NCI-H82 treated with DMSO at 0.1 percent for 48 hours (cell line): ENCODE results near the gene NECTIN1.

ENCODE experiments used
- DNase-seq: peaks from one replicate; lab custom pipeline; 2025; ENCODE audit not compliant: unreplicated experiment; lab: John Stamatoyannopoulos, UW

The NECTIN1 gene

GRCh38 chr11:119714189-119714588, 14.8 kb downstream of the NECTIN1 start:
- no peak for DNase-seq

- DNase-seq: no peak
These were observed 15.5 kb downstream of the NECTIN1 start for GRCh38 chr11:119713359-119714040.

- DNase-seq: peak; percentile 72
These were observed 16.3 kb downstream of the NECTIN1 start for GRCh38 chr11:119712459-119713358.

GRCh38 chr11:119712006-119712405, 17.0 kb downstream of the NECTIN1 start:
- DNase-seq: no peak

- DNase-seq: no peak
These were observed 17.5 kb downstream of the NECTIN1 start for GRCh38 chr11:119711476-119711875.

GRCh38 chr11:119710417-119710816, 18.6 kb downstream of the NECTIN1 start:
- DNase-seq: no peak

- peak; percentile 92 for DNase-seq
These were observed 19.2 kb downstream of the NECTIN1 start for GRCh38 chr11:119709638-119710346.

GRCh38 chr11:119709171-119709570, 19.8 kb downstream of the NECTIN1 start:
- DNase-seq: no peak

GRCh38 chr11:119708384-119708783, 20.6 kb downstream of the NECTIN1 start:
- no peak for DNase-seq

GRCh38 chr11:119706887-119707286, 22.1 kb downstream of the NECTIN1 start:
- no peak for DNase-seq

GRCh38 chr11:119706029-119706428, 23.0 kb downstream of the NECTIN1 start:
- no peak for DNase-seq

- no peak for DNase-seq
These were observed 23.6 kb downstream of the NECTIN1 start for GRCh38 chr11:119705362-119705761.

GRCh38 chr11:119704849-119705248, 24.2 kb downstream of the NECTIN1 start:
- DNase-seq: no peak

- peak; percentile 87 for DNase-seq
These were observed 27.1 kb downstream of the NECTIN1 start for GRCh38 chr11:119701591-119702549.

GRCh38 chr11:119700536-119701346, 28.3 kb downstream of the NECTIN1 start:
- no peak for DNase-seq

- DNase-seq: no peak
These were observed 29.0 kb downstream of the NECTIN1 start for GRCh38 chr11:119700030-119700429.

GRCh38 chr11:119699227-119699626, 29.8 kb downstream of the NECTIN1 start:
- DNase-seq: no peak

- no peak for DNase-seq
These were observed 31.1 kb downstream of the NECTIN1 start for GRCh38 chr11:119697882-119698281.

- no peak for DNase-seq
These were observed 31.6 kb downstream of the NECTIN1 start for GRCh38 chr11:119697445-119697844.
